Psoas muscle (tissue), 8 donors: Measurements from ENCODE around the gene ENAH. TPM values are rescaled to one million over a fixed set of nuclear protein-coding genes. Genes with fewer than 3 reads are reported as not detected.
"Not testable (repeated sequence)": the region's sequence is repeated elsewhere in the genome, so short reads cannot be mapped to it uniquely, and the experiment has no call there.

ENCODE experiments used
- ATAC-seq, 4 donors: fragments of 200-7000 bp; cut with Tn5 transposase; one replicate each; pipeline ENCODE4 v1.9.1; 2020; ENCODE audit warnings: moderate library complexity in 3 of 4, mild to moderate bottlenecking in 2 of 4
- DNase-seq, 2 donors: peaks; one replicate each; pipeline ENCODE4 v3.0.0-alpha.2; 2020
- H3K27ac ChIP-seq: fragments of 200-600 bp; one replicate; pipeline ENCODE4 v1.8.0; 2022
- H3K27me3 ChIP-seq, 3 donors: fragments of 200-600 bp in 1 of 3; one replicate each; pipeline versions ENCODE4 v1.6.1 to v1.8.0; 2013 to 2022; ENCODE audit warnings: low read length in 2 of 3, mild to moderate bottlenecking in 2 of 3, moderate library complexity in 1 of 3; ENCODE audit not compliant: insufficient read depth in 3 of 3
- H3K36me3 ChIP-seq, 2 donors: fragments of 200-600 bp in 1 of 2; one replicate each; pipeline versions ENCODE4 v1.6.1 to v1.8.0; 2013 to 2022; ENCODE audit warnings: low read depth in 1 of 2, mild to moderate bottlenecking in 1 of 2, moderate library complexity in 1 of 2; ENCODE audit not compliant: insufficient read depth in 1 of 2
- H3K4me1 ChIP-seq: fragments of 200-600 bp; one replicate; pipeline ENCODE4 v1.8.0; 2022
- H3K4me3 ChIP-seq: fragments of 200-600 bp; one replicate; pipeline ENCODE4 v1.8.0; 2022; ENCODE audit warnings: mild to moderate bottlenecking
- H3K9me3 ChIP-seq: fragments of 200-600 bp; one replicate; pipeline ENCODE4 v1.8.0; 2022
- CTCF ChIP-seq: fragments of 200-600 bp; IDR thresholded peaks from one replicate; pipeline ENCODE4 v1.8.0; 2022; ENCODE audit warnings: antibody characterized with exemption
- WGBS, 3 donors: extraction: QIAGEN DNeasy Blood & Tissue Kit; methylation state at CpG; one replicate each; pipeline versions ENCODE4 v1.1.6 to v1.1.7; 2013; 5-methylcytosine and 5-hydroxymethylcytosine counted together
- intact Hi-C, 2 donors: fragments of 100-400 bp; cut with DNase I; formaldehyde crosslinking; loops; one replicate each; pipeline versions ENCODE4 v1.11.0 to v1.14.2; 2022
- polyA plus RNA-seq, 3 donors: library from polyadenylated mRNA; stranded (reverse); fragments of 200-250 nt; gene quantifications; one replicate each; pipeline ENCODE4 v1.2.3, GENCODE V29; 2013
- total RNA-seq, 4 donors: library from RNA; stranded (reverse); fragmentation: NEBNext Ultra II Directional in 2 of 4; extraction: Animal tissue kit (Norgen Biotek cat#: 25700) in 2 of 4; gene quantifications; one replicate each; pipeline versions ENCODE4 v1.2.1 to v1.2.4, GENCODE V29; 2021 to 2023
- donor health status: healthy with polysubstance abuse.
- donor health status: DM: no; HTN: no; CAD: no; lungs with moderate emphysema.
- donor health status: Bipolar disorder and iron deficiency.
- donor health status: healthy.
- donor health status: DM: yes; HTN: yes; CAD: no.
- donor health status: DM: no; HTN: no; CAD: no.
- donor health status: DM: no; HTN: no; CAD: no.
- donor health status: DM: yes; HTN: yes; CAD: no.

ENAH gene
- total and polyA plus RNA-seq, 7 donors: 17.1 to 262 (median 119) TPM

GRCh38 chr1:225474986-225475820 is 177.7 kb downstream of the ENAH start:
- intact Hi-C loops: loop anchor here (1.0 to 5.0 kb wide), 6 partner anchors 298 to 502 kb away; no protein-coding TSS in a partner anchor
- H3K36me3 ChIP-seq: no peaks in the 10 kb centered on the region
- DNase-seq (peak; percentile 64 to 85), ATAC-seq (peak; percentile 91 to 95 (median 93))
- no peak overlapping the region for H3K27ac ChIP-seq
- WGBS, 3 donors: 24 to 26% (median 25%) methylated on average over 47 to 50 of the region's 50 CpGs
- H3K9me3 ChIP-seq: no peaks in the 10 kb centered on the region
- peaks cover 14% of the 10 kb centered on the region for H3K4me1 ChIP-seq
- H3K27me3 ChIP-seq: no peaks in the 10 kb centered on the region
- TF ChIP-seq CTCF: peak; percentile 100
- peak overlapping the region; percentile 37 for H3K4me3 ChIP-seq

GRCh38 chr1:225474439-225474985 is 178.4 kb downstream of the ENAH start:
- 38 to 43% (median 41%) methylated on average over 13 of the region's 13 CpGs for WGBS, 3 donors
- Histone ChIP-seq H3K9me3 (no peaks in the 10 kb centered on the region), H3K4me1 (peaks cover 16% of the 10 kb centered on the region), H3K36me3 (no peaks in the 10 kb centered on the region), H3K4me3 (no peak overlapping the region), H3K27me3 (no peaks in the 10 kb centered on the region), H3K27ac (no peak overlapping the region)
- ATAC-seq (peak in 1 of 4 donors; percentile 13), DNase-seq (no peak)
- intact Hi-C loops: loop anchor here (2.0 to 5.0 kb wide), 3 partner anchors 298 to 502 kb away; no protein-coding TSS in a partner anchor
- TF ChIP-seq CTCF: no peak

GRCh38 chr1:225473676-225474438 is 179.1 kb downstream of the ENAH start:
- not testable (repeated sequence) for H3K27ac ChIP-seq, H3K4me3 ChIP-seq, H3K27me3 ChIP-seq, ATAC-seq, DNase-seq, H3K36me3 ChIP-seq, H3K9me3 ChIP-seq
- 90 to 93% (median 91%) methylated on average over 26 of the region's 26 CpGs for WGBS, 3 donors
- intact Hi-C loops: loop anchor here (2.0 to 5.0 kb wide), 3 partner anchors 299 to 503 kb away; no protein-coding TSS in a partner anchor
- peaks cover 16% of the 10 kb centered on the region for H3K4me1 ChIP-seq

GRCh38 chr1:225473266-225473665 is 179.7 kb downstream of the ENAH start:
- DNase-seq, H3K9me3 ChIP-seq, ATAC-seq, H3K4me3 ChIP-seq, H3K27me3 ChIP-seq, H3K27ac ChIP-seq, H3K36me3 ChIP-seq: not testable (repeated sequence)
- intact Hi-C loops: loop anchor here in 1 of 2 donors (5.0 kb wide), 1 partner anchor 374 kb away; no protein-coding TSS in a partner anchor
- 64 to 68% (median 67%) methylated on average over 8 of the region's 8 CpGs for WGBS, 3 donors
- H3K4me1 ChIP-seq: peaks cover 16% of the 10 kb centered on the region

GRCh38 chr1:225471453-225472301 is 181.2 kb downstream of the ENAH start:
- no peak overlapping the region for H3K4me3 ChIP-seq
- H3K27ac ChIP-seq: no peak overlapping the region
- DNase-seq (no peak), ATAC-seq (no peak)
- H3K9me3 ChIP-seq: no peaks in the 10 kb centered on the region
- H3K27me3 ChIP-seq: no peaks in the 10 kb centered on the region
- intact Hi-C loops: loop anchor here in 1 of 2 donors (5.0 kb wide), 1 partner anchor 376 kb away; no protein-coding TSS in a partner anchor
- 82 to 87% (median 84%) methylated on average over 28 to 29 of the region's 29 CpGs for WGBS, 3 donors
- no peaks in the 10 kb centered on the region for H3K36me3 ChIP-seq
- no peak for TF ChIP-seq CTCF
- H3K4me1 ChIP-seq: peaks cover 16% of the 10 kb centered on the region
